AG10803 (cell line): ENCODE results near the gene UBAC1.
"Not testable (repeated sequence)": the region's sequence is repeated elsewhere in the genome, so short reads cannot be mapped to it uniquely, and the experiment has no call there.

ENCODE experiments used
- DNase-seq: peaks from one replicate; pipeline ENCODE4 v3.0.0; 2010; ENCODE audit warnings: low read depth
- H3K4me3 ChIP-seq: 2 replicates; pipeline ENCODE4 v1.5.1; 2011; ENCODE audit warnings: mild to moderate bottlenecking, low read length, control low read depth
- TF ChIP-seq, protein P1 (sequence below): conservative IDR thresholded peaks from 2 replicates; pipeline ENCODE4 v1.5.1; 2011; ENCODE audit warnings: mild to moderate bottlenecking, low read length, control low read depth, inconsistent platforms

UBAC1 gene

GRCh38 chr9:135949501-135950134, 11.6 kb downstream of the UBAC1 start:
- no peak overlapping the region for H3K4me3 ChIP-seq
- TF ChIP-seq, protein P1, sequence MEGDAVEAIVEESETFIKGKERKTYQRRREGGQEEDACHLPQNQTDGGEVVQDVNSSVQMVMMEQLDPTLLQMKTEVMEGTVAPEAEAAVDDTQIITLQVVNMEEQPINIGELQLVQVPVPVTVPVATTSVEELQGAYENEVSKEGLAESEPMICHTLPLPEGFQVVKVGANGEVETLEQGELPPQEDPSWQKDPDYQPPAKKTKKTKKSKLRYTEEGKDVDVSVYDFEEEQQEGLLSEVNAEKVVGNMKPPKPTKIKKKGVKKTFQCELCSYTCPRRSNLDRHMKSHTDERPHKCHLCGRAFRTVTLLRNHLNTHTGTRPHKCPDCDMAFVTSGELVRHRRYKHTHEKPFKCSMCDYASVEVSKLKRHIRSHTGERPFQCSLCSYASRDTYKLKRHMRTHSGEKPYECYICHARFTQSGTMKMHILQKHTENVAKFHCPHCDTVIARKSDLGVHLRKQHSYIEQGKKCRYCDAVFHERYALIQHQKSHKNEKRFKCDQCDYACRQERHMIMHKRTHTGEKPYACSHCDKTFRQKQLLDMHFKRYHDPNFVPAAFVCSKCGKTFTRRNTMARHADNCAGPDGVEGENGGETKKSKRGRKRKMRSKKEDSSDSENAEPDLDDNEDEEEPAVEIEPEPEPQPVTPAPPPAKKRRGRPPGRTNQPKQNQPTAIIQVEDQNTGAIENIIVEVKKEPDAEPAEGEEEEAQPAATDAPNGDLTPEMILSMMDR = no peak
- no peak for DNase-seq

DNA sequence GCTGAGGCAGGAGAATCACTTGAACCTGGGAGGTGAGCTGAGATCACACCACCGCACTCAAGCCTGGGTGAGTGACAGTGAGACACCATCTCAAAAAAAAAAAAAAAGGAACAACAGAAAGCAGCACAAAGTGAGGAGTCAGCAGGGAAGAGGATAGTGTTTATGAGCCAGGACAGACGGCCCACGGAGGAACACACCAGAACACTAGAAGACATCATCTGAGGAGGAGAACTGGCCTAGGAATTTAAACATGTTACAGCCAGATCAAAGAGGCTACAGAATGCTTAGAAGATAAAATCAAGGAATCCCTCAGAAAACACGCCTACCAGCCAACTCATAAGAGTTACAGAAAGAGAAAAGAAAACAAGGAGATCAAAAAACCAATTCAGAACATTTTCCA, 12.2 kb downstream of the UBAC1 start:
- no peak overlapping the region for H3K4me3 ChIP-seq
- DNase-seq = no peak
- TF ChIP-seq, protein P1 = no peak

DNA sequence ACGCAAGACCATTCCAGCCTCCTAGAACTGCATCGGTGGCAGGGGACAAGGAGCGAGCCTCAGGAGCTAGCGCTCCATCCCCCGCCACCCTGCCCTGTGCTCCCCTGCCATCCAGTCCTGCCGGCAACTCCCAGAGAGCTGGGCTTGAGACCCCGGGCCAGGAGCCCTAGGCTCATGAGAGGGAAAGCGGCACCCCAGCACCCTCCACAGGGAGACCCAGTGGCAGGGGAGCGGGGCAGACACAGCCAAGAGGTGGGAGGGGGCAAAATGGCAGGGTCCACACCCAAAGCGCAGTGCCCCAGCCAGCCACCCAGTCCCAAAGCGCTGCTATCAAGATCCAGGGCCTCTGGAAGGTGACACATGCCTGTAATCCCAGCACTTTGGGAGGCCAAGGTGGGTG, 12.7 kb downstream of the UBAC1 start:
- TF ChIP-seq, protein P1 = no peak
- H3K4me3 ChIP-seq = no peak overlapping the region
- no peak for DNase-seq

DNA sequence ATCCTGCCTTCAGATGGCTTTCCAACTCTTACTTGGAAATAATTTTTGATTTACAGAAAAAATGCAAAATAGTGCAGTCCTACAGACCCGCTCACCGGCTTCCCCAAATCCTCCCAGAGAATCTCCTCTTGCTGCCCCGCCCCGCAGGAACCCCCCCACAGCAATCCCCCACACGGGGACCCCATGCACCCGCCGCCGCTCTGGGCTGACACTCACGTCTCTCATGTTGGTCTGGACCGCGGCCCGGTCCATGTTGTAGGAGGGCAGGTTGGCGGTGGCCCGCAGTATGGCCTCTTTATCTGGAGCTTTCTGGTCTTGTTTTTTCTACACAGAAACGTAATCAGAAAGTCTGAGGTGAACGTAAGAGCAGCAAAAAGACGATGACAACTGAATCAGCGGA, 13.6 kb downstream of the UBAC1 start:
- TF ChIP-seq, protein P1 = no peak
- DNase-seq = no peak
- H3K4me3 ChIP-seq = no peak overlapping the region

GRCh38 chr9:135947105-135947504, 14.1 kb downstream of the UBAC1 start:
- not testable (repeated sequence) for DNase-seq, H3K4me3 ChIP-seq

DNA sequence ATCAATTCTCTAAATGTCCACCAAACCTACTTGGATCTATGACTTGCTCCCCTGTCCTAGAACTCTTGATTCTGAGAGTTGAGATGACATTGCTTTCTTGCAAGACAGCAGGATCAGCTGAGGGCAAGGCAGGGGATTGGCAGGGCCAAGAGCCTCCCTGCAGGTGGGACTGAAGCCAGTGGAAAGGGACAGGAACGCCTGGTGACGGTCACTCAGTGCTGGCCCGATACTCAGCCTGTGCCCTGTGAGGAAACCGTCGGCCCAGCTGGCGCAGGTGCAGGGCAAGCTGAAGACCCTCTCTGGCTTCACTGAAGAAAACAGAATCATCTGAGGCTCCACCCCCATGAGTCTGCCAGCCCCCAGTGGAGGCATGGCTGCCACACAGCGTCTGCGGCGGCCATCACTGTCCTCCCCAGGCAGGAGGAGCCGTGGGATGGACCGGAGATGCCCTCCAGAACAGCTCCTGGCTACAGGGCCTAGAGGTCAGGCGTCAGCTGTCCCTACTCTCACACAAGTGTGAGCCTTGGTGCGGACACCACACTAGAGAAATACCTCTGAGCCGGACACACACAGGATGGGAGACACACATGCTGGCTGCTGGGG, 14.7 kb downstream of the UBAC1 start:
- TF ChIP-seq, protein P1 = no peak
- DNase-seq = no peak
- H3K4me3 ChIP-seq = no peak overlapping the region

DNA sequence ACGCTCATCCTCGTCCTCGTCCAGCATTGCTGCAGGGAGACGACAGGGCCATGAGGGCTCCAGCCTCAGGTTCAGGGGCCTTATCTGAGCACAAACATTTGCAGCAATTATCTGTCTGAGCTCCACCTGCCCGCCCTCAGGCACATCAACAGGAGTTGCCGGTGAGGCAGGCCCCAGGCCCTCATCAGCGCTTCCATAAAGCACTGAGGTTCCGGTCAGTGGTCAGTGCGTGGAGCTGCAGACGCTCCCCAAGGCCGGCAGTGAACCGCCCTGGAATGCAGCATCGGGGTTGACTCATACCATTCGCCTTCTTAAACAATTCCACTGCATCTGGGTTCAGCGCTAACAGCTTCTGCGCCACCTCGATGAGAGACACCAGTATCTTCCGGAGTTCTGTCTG, 15.2 kb downstream of the UBAC1 start:
- no peak for DNase-seq
- TF ChIP-seq, protein P1 = no peak
- no peak overlapping the region for H3K4me3 ChIP-seq
